ENCODE measurements around the gene CLIC4. TPM values are rescaled to one million over a fixed set of nuclear protein-coding genes. Genes with fewer than 3 reads are reported as not detected.

Gene CLIC4
- total RNA-seq, 1 donor from 2014 or later, result 136 TPM

DNA sequence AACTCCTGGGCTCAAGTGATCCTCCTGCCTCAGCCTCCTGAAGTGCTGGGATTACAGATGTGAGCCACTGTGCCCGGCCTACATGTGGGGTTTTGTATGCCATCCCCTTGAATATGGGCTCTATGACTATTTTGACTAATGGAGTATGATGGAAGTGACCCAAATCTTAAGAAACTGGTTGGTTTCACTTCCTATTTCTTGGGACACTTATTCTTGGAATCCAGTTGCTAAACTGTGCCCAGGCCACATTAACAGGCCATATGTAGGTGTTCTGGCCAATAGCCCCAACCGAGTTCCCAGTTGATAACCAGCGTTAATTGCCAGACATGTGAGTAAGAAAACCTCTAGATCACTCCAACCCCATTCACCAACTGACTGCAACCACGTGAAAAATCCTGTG is 36.3 kb upstream of the CLIC4 start:
- no peaks in the 10 kb centered on the region for H3K9me3 Mint-ChIP-seq
- no peak for DNase-seq (ENCODE audit: low spot score in 2 of 2, unreplicated experiment in 2 of 2)
- H3K4me3 Mint-ChIP-seq, result no peak overlapping the region
- H3K36me3 Mint-ChIP-seq, result no peaks in the 10 kb centered on the region
- TF ChIP-seq, protein P1, sequence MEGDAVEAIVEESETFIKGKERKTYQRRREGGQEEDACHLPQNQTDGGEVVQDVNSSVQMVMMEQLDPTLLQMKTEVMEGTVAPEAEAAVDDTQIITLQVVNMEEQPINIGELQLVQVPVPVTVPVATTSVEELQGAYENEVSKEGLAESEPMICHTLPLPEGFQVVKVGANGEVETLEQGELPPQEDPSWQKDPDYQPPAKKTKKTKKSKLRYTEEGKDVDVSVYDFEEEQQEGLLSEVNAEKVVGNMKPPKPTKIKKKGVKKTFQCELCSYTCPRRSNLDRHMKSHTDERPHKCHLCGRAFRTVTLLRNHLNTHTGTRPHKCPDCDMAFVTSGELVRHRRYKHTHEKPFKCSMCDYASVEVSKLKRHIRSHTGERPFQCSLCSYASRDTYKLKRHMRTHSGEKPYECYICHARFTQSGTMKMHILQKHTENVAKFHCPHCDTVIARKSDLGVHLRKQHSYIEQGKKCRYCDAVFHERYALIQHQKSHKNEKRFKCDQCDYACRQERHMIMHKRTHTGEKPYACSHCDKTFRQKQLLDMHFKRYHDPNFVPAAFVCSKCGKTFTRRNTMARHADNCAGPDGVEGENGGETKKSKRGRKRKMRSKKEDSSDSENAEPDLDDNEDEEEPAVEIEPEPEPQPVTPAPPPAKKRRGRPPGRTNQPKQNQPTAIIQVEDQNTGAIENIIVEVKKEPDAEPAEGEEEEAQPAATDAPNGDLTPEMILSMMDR (IDR thresholded peaks at IDR 0.05; ENCODE audit: unreplicated experiment), result no peak
- H3K27ac Mint-ChIP-seq, result no peak overlapping the region
- H3K27me3 Mint-ChIP-seq (ENCODE audit: low read depth), result no peaks in the 10 kb centered on the region
- H3K4me1 Mint-ChIP-seq, result peaks cover 15% of the 10 kb centered on the region

DNA sequence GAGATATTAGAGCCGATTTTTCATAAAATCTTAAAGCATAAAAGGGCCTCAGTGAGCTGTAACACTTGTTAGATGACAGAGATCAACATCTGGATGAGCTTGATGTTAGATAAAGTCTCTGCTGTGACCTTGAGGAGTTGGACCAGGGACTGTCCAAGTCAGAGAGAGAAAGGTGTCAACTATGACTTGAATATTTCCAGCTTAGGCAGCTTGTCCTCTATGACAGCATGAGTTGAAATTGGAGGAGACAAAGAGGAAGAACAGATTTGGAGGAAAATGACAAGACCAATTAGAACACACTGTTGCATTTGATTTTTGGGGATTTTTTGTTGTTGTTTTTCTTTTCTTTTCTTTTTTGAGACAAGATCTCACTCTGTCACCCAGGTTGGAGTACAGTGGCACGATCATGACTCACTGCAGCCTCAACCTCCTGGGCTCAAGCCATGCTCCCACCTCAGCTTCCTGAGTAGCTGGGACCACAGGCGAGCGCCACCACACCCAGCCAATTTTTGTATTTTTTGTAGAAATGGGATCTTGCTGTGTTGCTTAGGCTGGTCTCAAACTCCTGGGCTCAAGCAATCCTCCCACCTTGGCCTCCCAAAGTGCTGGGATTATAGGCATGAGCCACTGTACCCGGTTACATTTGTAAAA is 35.3 kb upstream of the CLIC4 start:
- Mint-ChIP-seq H3K27ac (no peak overlapping the region), H3K4me1 (peaks cover 10% of the 10 kb centered on the region), H3K9me3 (no peaks in the 10 kb centered on the region), H3K36me3 (no peaks in the 10 kb centered on the region), H3K27me3 (ENCODE audit: low read depth) (no peaks in the 10 kb centered on the region), H3K4me3 (no peak overlapping the region)
- TF ChIP-seq, protein P1 (IDR thresholded peaks at IDR 0.05; ENCODE audit: unreplicated experiment), result no peak
- DNase-seq (ENCODE audit: low spot score in 2 of 2, unreplicated experiment in 2 of 2), result no peak

DNA sequence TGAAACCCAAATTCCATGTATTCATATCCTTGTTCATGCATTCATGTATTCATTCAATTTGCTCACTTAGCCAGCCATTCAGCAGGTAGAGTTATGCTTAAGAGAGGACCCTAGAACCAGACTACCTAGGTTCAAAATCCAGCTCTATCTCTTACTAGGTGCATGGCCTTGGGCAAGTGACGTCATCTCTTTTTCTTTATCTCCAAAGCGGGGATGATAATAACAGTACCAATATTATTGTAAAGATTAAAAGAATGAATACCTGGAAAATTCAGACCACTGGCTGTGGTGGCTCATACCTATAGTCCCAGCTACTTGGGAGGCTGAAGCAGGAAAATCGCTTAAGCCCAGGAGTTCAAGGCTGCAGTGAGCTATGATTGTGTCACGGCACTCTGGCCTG is 33.9 kb upstream of the CLIC4 start:
- Mint-ChIP-seq H3K4me1 (no peaks in the 10 kb centered on the region), H3K9me3 (no peaks in the 10 kb centered on the region), H3K36me3 (no peaks in the 10 kb centered on the region), H3K4me3 (no peak overlapping the region), H3K27ac (no peak overlapping the region), H3K27me3 (ENCODE audit: low read depth) (no peaks in the 10 kb centered on the region)
- TF ChIP-seq, protein P1 (IDR thresholded peaks at IDR 0.05; ENCODE audit: unreplicated experiment), result no peak
- DNase-seq (ENCODE audit: low spot score in 2 of 2, unreplicated experiment in 2 of 2), result no peak

DNA sequence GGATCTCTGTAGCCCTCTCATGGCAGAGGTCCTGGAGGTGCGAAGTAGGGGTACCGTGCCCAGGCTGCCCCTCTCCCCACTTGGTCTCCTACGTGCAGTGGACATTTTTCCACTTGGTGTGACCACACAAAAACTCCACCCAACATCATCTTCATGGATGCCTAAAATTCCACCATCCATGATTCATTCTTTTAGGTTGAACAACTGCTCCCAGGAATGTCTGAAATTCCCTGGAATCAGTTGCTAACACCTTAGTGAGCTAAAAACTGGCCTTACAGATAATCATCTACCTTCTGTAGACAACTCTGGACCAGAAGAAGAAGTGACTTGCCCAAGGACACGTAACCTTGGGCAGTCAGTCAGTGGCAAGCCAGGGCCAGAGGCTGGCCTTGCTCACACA is 32.1 kb upstream of the CLIC4 start:
- TF ChIP-seq, protein P1 (IDR thresholded peaks at IDR 0.05; ENCODE audit: unreplicated experiment), result no peak

DNA sequence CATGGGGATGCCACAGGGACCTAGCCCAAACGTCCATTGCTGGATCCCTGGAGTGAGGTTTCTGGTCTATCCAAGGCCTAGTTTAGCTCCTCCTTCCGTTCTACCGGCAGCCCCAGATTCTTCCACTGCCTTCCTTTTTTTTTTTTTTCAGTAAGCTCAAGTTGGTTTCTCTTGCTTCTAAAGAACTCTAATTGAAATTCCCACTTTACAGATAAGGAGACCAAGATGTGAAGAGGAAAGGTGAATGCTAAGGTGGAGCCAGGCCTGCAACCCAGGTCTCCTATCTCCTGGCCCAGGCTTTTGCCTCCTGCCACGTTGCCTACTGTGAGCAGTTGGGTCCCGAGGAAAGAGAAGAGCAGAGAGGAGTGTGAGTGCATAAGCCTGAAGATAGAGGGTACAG is 31.5 kb upstream of the CLIC4 start:
- H3K4me3 Mint-ChIP-seq, result no peak overlapping the region
- DNase-seq (ENCODE audit: low spot score in 2 of 2, unreplicated experiment in 2 of 2), result no peak
- TF ChIP-seq, protein P1 (IDR thresholded peaks at IDR 0.05; ENCODE audit: unreplicated experiment), result no peak
- no peaks in the 10 kb centered on the region for H3K9me3 Mint-ChIP-seq
- H3K27me3 Mint-ChIP-seq (ENCODE audit: low read depth), result no peaks in the 10 kb centered on the region
- no peaks in the 10 kb centered on the region for H3K36me3 Mint-ChIP-seq
- H3K4me1 Mint-ChIP-seq, result no peaks in the 10 kb centered on the region
- no peak overlapping the region for H3K27ac Mint-ChIP-seq

More for the DNA sequence above, 32.1 kb upstream of the CLIC4 start:
- no peaks in the 10 kb centered on the region for H3K27me3 Mint-ChIP-seq (ENCODE audit: low read depth)
- no peaks in the 10 kb centered on the region for H3K9me3 Mint-ChIP-seq
- H3K4me3 Mint-ChIP-seq, result no peak overlapping the region
- H3K36me3 Mint-ChIP-seq, result no peaks in the 10 kb centered on the region
- DNase-seq (ENCODE audit: low spot score in 2 of 2, unreplicated experiment in 2 of 2), result no peak
- H3K4me1 Mint-ChIP-seq, result no peaks in the 10 kb centered on the region
- H3K27ac Mint-ChIP-seq, result no peak overlapping the region
